ENCODE data around the gene SP4. TPM values are rescaled to one million over a fixed set of nuclear protein-coding genes. Genes with fewer than 3 reads are reported as not detected.
"Not testable (repeated sequence)": the region's sequence is repeated elsewhere in the genome, so short reads cannot be mapped to it uniquely, and the experiment has no call there.

SP4 gene
- total RNA-seq, 1 experiment from 2014 or later = 12.6 TPM

- DNase-seq (ENCODE audit: low spot score) = no peak
Measured at GRCh38 chr7:21524680-21525079, 96.8 kb downstream of the SP4 start.

DNA sequence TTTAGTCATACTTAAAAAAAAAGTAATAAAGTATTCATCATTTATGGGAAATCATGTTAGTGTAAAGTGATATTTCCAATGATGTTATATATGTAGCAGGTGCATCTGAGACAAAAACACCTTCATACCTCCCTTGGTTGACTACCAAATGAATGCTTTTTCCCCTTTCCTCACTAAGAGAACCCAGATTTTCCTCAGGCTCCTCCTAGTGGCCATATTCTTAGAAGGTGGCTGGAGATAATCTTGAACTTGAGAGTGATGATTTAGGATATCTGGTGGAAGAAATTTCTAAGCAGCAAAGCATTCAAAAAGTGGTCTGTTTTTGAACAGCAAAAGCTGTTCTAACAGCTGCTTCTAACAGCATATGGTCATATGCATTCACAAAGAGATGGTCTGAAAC, 98.1 kb downstream of the SP4 start:
- DNase-seq (ENCODE audit: low spot score) = no peak

GRCh38 chr7:21526448-21526847, 98.6 kb downstream of the SP4 start:
- no peak for DNase-seq (ENCODE audit: low spot score)

GRCh38 chr7:21532485-21532884, 104.6 kb downstream of the SP4 start:
- not testable (repeated sequence) for DNase-seq (ENCODE audit: low spot score)

GRCh38 chr7:21533646-21534045, 105.8 kb downstream of the SP4 start:
- DNase-seq (ENCODE audit: low spot score) = not testable (repeated sequence)

DNA sequence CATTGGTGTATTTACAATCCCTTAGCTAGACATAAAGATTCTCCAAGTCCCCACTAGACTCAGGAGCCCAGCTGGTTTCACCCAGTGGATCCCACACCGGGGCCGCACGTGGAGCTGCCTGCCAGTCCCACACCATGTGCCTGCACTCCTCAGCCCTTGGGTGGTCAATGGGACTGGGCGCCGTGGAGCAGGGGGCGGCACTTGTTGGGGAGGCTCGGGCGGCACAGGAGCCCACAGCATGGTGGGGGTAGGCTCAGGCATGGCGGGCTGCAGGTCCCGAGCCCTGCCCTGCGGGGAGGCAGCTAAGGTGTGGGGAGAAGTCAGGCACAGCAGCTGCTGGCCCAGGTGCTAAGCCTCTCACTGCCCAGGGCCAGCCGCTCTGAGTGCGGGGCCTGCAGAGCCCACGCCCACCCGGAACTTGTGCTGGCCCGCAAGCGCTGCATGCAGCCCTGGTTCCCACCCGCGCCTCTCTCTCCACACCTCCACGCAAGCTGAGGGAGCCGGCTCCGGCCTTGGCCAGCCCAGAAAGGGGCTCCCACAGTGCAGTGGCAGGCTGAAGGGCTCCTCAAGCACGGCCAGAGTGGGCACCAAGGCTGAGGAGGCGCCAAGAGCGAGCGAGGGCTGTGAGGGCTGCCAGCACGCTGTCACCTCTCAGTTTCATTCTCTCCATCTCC, 108.7 kb downstream of the SP4 start:
- DNase-seq (ENCODE audit: low spot score) = not testable (repeated sequence)

DNA sequence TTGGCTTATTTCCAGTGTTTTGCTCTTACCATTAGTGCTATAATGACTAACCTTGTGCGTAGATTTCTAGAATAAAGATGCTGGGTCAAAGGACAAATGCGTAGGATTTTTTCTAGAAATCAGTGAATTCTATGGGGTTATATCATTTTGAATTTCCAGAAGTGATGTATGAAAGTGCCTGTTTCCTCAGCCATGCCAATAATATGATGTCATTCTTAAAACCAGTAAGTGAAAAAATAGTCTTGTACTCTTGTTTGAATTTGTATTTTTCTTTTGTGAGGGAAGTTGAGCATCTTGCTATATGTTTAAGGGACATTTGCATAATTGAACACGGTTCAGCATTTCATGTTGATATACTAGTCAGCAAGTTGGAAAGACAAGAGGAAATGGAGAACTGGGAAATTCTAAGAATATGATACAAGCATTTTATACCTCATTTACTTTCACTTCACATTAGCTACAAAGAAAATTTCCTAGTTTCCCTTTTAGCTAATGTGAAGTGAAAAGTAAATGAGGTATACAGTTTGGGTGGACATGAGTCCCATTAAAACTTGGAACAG, 111.1 kb downstream of the SP4 start:
- DNase-seq (ENCODE audit: low spot score) = no peak

DNA sequence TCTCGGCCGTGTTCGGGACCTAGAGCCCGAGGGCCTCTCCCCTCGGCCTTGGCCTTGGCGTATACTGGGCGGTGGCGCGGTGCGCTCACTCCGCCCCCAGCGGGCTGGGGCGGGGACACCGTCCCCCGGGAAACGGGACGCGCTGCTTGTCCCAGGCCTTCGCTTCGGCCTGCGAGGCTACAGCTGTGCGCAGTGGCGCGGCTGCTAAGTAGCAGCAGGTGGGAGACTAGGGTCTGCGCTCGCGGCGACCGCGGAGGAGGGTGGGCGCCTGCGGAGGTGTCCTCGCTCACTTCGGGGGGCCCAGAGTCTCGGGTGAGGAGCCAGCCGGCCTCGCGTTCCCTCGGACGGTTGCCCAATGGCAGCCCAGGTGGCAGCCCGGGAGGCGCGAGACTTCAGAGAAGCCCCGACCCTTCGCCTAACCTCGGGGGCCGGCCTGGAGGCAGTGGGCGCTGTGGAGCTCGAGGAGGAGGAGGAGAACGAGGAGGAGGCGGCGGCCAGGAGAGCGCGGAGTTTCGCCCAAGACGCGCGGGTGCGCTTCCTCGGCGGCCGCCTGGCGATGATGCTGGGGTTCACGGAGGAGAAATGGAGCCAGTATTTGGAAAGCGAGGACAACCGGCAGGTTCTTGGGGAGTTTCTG, 115.1 kb downstream of the SP4 start, which contains the start of gene DNAH11:
Gene DNAH11 (plus strand): TSS at position 149 of the 637 bp plus-strand sequence. CDS start 207 bp downstream, at position 356.
- no peak for DNase-seq (ENCODE audit: low spot score)

DNA sequence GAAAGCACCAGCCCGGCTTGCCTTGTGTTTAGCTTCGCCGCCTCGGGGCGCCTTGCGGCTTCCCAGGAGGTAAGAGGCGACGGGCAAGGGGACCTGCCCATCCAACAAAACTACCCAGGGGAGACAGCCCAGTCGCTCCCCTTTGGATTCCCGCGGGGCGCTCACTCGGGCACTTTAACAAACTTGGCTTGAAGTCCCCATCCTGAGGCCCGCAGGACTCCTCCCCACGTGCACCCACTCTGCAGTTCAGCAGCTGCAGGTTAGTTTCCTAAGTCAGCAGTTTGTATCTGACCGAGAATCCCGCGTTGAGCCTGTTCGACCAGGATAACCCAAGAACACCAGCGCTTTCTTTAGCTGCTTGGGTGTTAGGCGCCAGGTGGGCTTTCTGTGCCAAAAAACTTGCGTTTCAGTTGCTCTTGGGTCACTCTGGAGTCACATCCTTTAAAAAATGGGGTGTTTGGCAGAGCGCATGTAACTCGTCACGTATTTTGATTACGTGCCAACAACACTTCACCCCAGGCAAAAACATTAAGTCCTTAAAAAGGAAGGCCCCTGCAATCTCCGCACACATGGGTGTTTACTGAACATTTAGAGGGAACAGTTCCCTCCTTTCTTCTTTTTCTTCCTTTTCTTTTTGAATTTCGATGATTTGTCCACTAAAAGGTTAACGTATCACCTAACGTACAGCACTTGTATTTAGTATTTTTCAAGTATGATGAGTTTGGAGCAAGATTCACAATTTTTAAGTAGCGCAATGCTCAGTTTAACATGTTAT, 115.8 kb downstream of the SP4 start:
- DNase-seq (ENCODE audit: low spot score) = no peak

GRCh38 chr7:21544303-21544656, 116.4 kb downstream of the SP4 start:
- DNase-seq (ENCODE audit: low spot score) = no peak

DNA sequence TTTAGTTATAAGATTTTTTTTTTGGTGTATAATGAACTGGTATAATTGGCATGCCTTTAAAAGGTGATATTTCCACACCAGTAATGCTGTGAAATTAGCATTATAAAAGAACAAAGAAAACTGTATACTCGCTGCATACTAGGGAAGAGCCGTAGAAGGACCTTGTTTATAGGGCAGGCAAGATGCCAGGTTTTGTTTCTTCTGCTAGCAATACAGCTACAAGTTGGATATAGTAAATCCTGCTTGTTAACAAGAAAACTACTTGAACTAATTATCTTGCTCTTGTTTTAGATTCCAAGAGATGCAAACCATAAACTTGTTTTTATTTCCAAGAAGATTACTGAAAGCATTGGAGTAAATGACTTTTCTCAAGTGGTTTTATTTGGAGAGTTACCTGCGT, 116.8 kb downstream of the SP4 start:
- DNase-seq (ENCODE audit: low spot score) = no peak

- DNase-seq (ENCODE audit: low spot score) = no peak
Measured at GRCh38 chr7:21547501-21547900, 119.6 kb downstream of the SP4 start.

GRCh38 chr7:21548491-21548890, 120.6 kb downstream of the SP4 start:
- no peak for DNase-seq (ENCODE audit: low spot score)

GRCh38 chr7:21550076-21550475, 122.2 kb downstream of the SP4 start:
- DNase-seq (ENCODE audit: low spot score) = no peak

DNA sequence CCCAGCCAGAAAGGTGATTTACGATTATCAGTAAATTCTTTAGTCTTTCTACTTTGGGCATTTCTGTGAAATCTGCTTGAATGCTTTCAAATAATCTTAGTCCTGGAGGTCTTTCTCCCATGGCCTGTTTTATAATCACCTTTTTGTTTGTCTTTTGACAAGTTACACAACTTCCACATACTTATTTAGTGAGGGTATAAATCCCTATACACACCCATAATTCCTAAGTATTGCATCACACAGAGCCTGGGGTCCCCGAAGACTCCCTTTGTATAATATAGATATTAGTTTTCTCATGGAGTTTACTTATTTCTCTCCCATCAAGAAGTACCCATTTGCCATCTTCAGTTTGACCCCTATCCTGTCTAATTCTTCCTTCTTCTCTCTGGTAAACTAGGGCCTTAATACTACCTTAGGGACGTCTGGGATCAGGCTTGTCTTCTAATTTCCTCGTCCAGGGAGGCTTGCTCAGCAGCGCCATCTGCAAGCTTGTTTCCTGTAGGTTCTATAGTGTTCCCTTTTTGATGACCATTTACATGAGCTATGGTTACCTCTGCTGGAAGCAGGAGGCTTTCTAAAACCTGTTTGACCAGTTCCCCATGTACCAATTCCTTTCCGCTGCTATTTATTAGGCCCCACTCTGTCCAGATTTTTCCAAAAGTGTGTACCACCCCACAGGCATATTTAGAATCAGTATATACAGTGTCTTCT, 123.1 kb downstream of the SP4 start:
- no peak for DNase-seq (ENCODE audit: low spot score)

DNA sequence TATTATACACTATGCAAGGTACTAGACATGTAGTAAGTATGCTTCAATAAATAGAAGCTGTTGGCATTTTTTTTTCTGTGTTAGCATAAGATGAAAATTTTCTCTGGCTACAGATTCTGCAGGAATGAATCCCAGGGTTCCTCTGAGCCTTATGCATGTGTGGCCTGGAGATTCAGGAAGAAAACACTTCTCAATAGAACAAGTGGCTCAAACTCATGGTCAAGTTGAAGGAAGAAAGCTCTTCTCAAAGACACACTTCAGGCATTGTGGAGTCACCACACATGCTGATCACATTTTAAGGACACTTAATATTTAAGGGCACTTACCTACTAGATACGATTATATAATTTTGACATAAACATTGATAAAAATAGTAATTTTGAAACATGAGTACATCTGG, 134.5 kb downstream of the SP4 start:
- no peak for DNase-seq (ENCODE audit: low spot score)

Other genes starting within 250 kb of the SP4 start
- 53.6 and 60.4 TPM in 2 replicates for gene DNAH11, start 115.0 kb downstream of the SP4 start, total RNA-seq (2014; rRNA removed; shearing (Covaris generic))

Data from H4 (cell line).